ENCODE data around the gene BICC1.
"Not testable (repeated sequence)": the region's sequence is repeated elsewhere in the genome, so short reads cannot be mapped to it uniquely, and the experiment has no call there.

Gene BICC1

GRCh38 chr10:58570307-58570723 is 57.6 kb downstream of the BICC1 start:
- DNase-seq = no peak

- no peak for DNase-seq
Measured at GRCh38 chr10:58570979-58571378, 58.3 kb downstream of the BICC1 start.

- DNase-seq = no peak
Measured at GRCh38 chr10:58573144-58573543, 60.5 kb downstream of the BICC1 start.

GRCh38 chr10:58574058-58574457 is 61.4 kb downstream of the BICC1 start:
- DNase-seq = no peak

- DNase-seq = no peak
Measured at GRCh38 chr10:58575491-58575890, 62.8 kb downstream of the BICC1 start.

GRCh38 chr10:58576751-58577436 is 64.2 kb downstream of the BICC1 start:
- DNase-seq = no peak

GRCh38 chr10:58577437-58577777 is 64.7 kb downstream of the BICC1 start:
- no peak for DNase-seq

- DNase-seq = no peak
Measured at GRCh38 chr10:58578366-58578765, 65.7 kb downstream of the BICC1 start.

GRCh38 chr10:58579011-58579655 is 66.5 kb downstream of the BICC1 start:
- no peak for DNase-seq

- DNase-seq = no peak
Measured at GRCh38 chr10:58582045-58582444, 69.4 kb downstream of the BICC1 start.

- DNase-seq = no peak
Measured at GRCh38 chr10:58585435-58585834, 72.8 kb downstream of the BICC1 start.

- no peak for DNase-seq
Measured at GRCh38 chr10:58586282-58587245, 73.9 kb downstream of the BICC1 start.

GRCh38 chr10:58587676-58588075 is 75.0 kb downstream of the BICC1 start:
- DNase-seq = no peak

GRCh38 chr10:58588673-58589265 is 76.1 kb downstream of the BICC1 start:
- no peak for DNase-seq

GRCh38 chr10:58590152-58590840 is 77.6 kb downstream of the BICC1 start:
- no peak for DNase-seq

- DNase-seq = no peak
Measured at GRCh38 chr10:58590924-58591323, 78.3 kb downstream of the BICC1 start.

- peak in 1 of 2 donors; percentile 8 for DNase-seq
Measured at GRCh38 chr10:58593008-58593407, 80.3 kb downstream of the BICC1 start.

GRCh38 chr10:58597211-58597610 is 84.5 kb downstream of the BICC1 start:
- DNase-seq = not testable (repeated sequence)

- DNase-seq = no peak
Measured at GRCh38 chr10:58599927-58600553, 87.4 kb downstream of the BICC1 start.

- DNase-seq = no peak
Measured at GRCh38 chr10:58608351-58608750, 95.7 kb downstream of the BICC1 start.

- no peak for DNase-seq
Measured at GRCh38 chr10:58608826-58609531, 96.3 kb downstream of the BICC1 start.
